GM19395 (cell line): ENCODE data around the gene BAHCC1.

Experiments
- ATAC-seq: cut with Tn5 transposase; IDR thresholded peaks from one replicate; pipeline ENCODE4 v1.9.1; 2021; ENCODE audit warnings: mild to moderate bottlenecking, moderate library complexity; ENCODE audit not compliant: unreplicated experiment

The BAHCC1 gene

GRCh38 chr17:81476635-81477034, 81.4 kb downstream of the BAHCC1 start:
- no peak for ATAC-seq

GRCh38 chr17:81477173-81477572, 81.9 kb downstream of the BAHCC1 start:
- no peak for ATAC-seq

GRCh38 chr17:81478119-81478518, 82.9 kb downstream of the BAHCC1 start:
- no peak for ATAC-seq

- no peak for ATAC-seq
These were observed 84.2 kb downstream of the BAHCC1 start for GRCh38 chr17:81479175-81480071.

GRCh38 chr17:81480140-81481072, 85.1 kb downstream of the BAHCC1 start:
- no peak for ATAC-seq

GRCh38 chr17:81481073-81481799, 86.0 kb downstream of the BAHCC1 start:
- ATAC-seq = no peak

GRCh38 chr17:81481815-81482505, 86.7 kb downstream of the BAHCC1 start:
- no peak for ATAC-seq

- ATAC-seq = no peak
These were observed 87.4 kb downstream of the BAHCC1 start for GRCh38 chr17:81482673-81483072.

- ATAC-seq = no peak
These were observed 88.0 kb downstream of the BAHCC1 start for GRCh38 chr17:81483085-81483861.

- no peak for ATAC-seq
These were observed 88.6 kb downstream of the BAHCC1 start for GRCh38 chr17:81483862-81484194.

GRCh38 chr17:81484195-81484979, 89.1 kb downstream of the BAHCC1 start:
- no peak for ATAC-seq

- no peak for ATAC-seq
These were observed 91.0 kb downstream of the BAHCC1 start for GRCh38 chr17:81486199-81486810.

- no peak for ATAC-seq
These were observed 91.8 kb downstream of the BAHCC1 start for GRCh38 chr17:81487089-81487486.

- no peak for ATAC-seq
These were observed 92.4 kb downstream of the BAHCC1 start for GRCh38 chr17:81487487-81488275.

- no peak for ATAC-seq
These were observed 93.1 kb downstream of the BAHCC1 start for GRCh38 chr17:81488276-81488860.

GRCh38 chr17:81489012-81489997, 94.0 kb downstream of the BAHCC1 start:
- no peak for ATAC-seq
